ENCODE results near the gene THPO. TPM values are rescaled to one million over a fixed set of nuclear protein-coding genes. Genes with fewer than 3 reads are reported as not detected.

Gene THPO
- polyA plus RNA-seq, 3 donors: not detected

DNA sequence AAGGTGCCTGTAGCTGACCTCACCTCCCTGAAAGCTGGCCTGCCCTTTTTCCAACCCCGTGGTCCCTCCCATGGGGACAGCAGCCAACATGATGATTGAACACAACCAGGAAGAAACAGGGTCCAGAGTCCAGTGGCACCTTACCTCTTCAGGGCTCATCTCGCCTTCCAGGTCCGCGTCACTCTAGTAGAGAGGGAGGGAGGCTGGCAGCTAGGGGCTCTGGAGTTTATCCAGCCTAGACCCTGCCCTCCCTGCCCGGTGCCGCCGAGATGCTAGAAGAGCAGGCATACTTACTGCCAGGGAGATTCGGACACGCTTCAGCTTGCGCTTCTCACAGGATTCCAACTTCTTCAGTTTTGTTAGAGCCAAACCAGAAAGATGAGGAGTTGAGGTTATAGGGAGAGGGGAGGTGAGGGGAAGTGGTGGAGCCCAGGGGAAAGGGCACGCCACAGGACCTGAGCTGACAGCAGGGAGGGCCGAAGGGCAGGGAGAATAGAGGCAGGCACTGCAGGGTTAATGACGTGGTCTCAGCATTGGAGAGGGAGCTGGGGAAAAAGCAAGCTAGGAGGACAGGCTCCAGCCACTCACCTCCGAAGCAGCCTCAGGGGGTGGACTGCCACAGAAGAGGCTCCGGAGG is 25.7 kb downstream of the THPO start:
- intact Hi-C loops (cut with micrococcal nuclease): no loop called here
- Histone ChIP-seq H3K4me1 (ENCODE audit: control insufficient read depth in 1 of 2, insufficient read depth in 2 of 2, low read length in 2 of 2) (no peaks in the 10 kb centered on the region), H3K9ac (ENCODE audit: insufficient read depth, low read length, poor library complexity, severe bottlenecking) (no peak overlapping the region), H3K4me2 (replicated peaks; ENCODE audit: extremely low read depth, low read length, poor library complexity, severe bottlenecking) (no peak overlapping the region), H3K79me2 (ENCODE audit: insufficient read depth, low read length) (no peaks in the 10 kb centered on the region), H3K27me3 (ENCODE audit: control insufficient read depth in 2 of 2, insufficient read depth in 2 of 2, low read length in 2 of 2) (no peaks in the 10 kb centered on the region), H3K9me3 (replicated peaks in 1 of 2; ENCODE audit: control insufficient read depth in 1 of 2, insufficient read depth in 1 of 2, low read length in 2 of 2) (no peaks in the 10 kb centered on the region), H3K4me3 (replicated peaks in 1 of 3; ENCODE audit: low read depth in 2 of 3, low read length in 3 of 3) (no peak overlapping the region), H3K27ac (ENCODE audit: low read depth in 1 of 2, low read length in 2 of 2) (no peak overlapping the region), H2AFZ (ENCODE audit: insufficient read depth, low read depth, low read length, poor library complexity, severe bottlenecking) (no peak overlapping the region), H4K20me1 (ENCODE audit: insufficient read depth, low read length) (no peaks in the 10 kb centered on the region), H3K36me3 (replicated peaks in 1 of 2; ENCODE audit: control insufficient read depth in 1 of 2, insufficient read depth in 2 of 2, low read length in 2 of 2) (no peaks in the 10 kb centered on the region)
- TF ChIP-seq CTCF (IDR thresholded peaks at IDR 0.05): no peak
- H3K27ac Mint-ChIP-seq: peak overlapping the region in 1 of 7 donors; percentile 54
- peaks cover 0 to 1% (median 0%) of the 10 kb centered on the region in 7 donors for H3K9me3 Mint-ChIP-seq
- H3K4me3 Mint-ChIP-seq: no peak overlapping the region
- H3K27me3 Mint-ChIP-seq (ENCODE audit: low read depth in 3 of 3): peaks cover 0 to 6% (median 3%) of the 10 kb centered on the region in 3 donors
- no peaks in the 10 kb centered on the region for H3K4me1 Mint-ChIP-seq
- no peak for DNase-seq
- no peaks in the 10 kb centered on the region for H3K36me3 Mint-ChIP-seq
- WGBS (ENCODE audit: insufficient coverage): 96% methylated on average over 13 of the region's 15 CpGs

DNA sequence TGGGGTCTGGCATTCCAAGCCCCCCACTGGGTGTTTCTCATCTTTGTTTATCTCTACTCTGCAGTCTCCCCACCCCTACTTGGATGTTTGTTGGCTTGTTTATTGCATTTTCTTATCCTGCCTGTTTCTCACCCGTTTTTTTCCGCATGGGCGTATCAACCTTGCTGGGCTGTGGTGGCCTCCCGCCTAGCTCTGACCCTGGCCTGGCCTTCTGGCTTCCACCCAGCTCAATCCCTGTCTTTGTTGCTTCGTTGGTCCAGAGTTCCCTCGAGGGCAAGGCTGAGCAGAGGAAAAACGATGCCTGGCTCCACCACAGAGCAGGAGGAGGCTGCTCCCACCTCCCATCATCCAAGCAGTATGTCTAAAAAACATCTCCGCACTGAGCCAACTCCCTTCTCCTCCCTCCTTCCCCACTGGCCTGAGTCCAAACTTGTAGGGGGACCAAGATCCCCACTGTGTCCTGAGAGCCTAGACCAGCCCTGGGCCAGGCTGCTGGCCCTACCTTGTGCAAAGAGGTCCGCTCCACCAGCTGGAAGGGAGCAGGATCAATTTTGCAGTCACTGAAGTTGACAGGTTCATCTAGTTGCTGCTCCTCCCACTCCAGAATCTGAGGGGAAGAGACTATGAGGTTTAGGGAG is 26.4 kb downstream of the THPO start:
- Histone ChIP-seq H3K4me3 (replicated peaks in 1 of 3; ENCODE audit: low read depth in 2 of 3, low read length in 3 of 3) (no peak overlapping the region), H3K79me2 (ENCODE audit: insufficient read depth, low read length) (no peaks in the 10 kb centered on the region), H3K9ac (ENCODE audit: insufficient read depth, low read length, poor library complexity, severe bottlenecking) (no peak overlapping the region), H3K4me2 (replicated peaks; ENCODE audit: extremely low read depth, low read length, poor library complexity, severe bottlenecking) (no peak overlapping the region), H3K4me1 (ENCODE audit: control insufficient read depth in 1 of 2, insufficient read depth in 2 of 2, low read length in 2 of 2) (no peaks in the 10 kb centered on the region), H3K27ac (ENCODE audit: low read depth in 1 of 2, low read length in 2 of 2) (no peak overlapping the region), H4K20me1 (ENCODE audit: insufficient read depth, low read length) (no peaks in the 10 kb centered on the region), H2AFZ (ENCODE audit: insufficient read depth, low read depth, low read length, poor library complexity, severe bottlenecking) (no peak overlapping the region), H3K9me3 (replicated peaks in 1 of 2; ENCODE audit: control insufficient read depth in 1 of 2, insufficient read depth in 1 of 2, low read length in 2 of 2) (no peaks in the 10 kb centered on the region), H3K27me3 (ENCODE audit: control insufficient read depth in 2 of 2, insufficient read depth in 2 of 2, low read length in 2 of 2) (no peaks in the 10 kb centered on the region), H3K36me3 (replicated peaks in 1 of 2; ENCODE audit: control insufficient read depth in 1 of 2, insufficient read depth in 2 of 2, low read length in 2 of 2) (peaks cover 0 to 2% of the 10 kb centered on the region in 2 donors)
- H3K9me3 Mint-ChIP-seq: peaks cover 0 to 1% (median 0%) of the 10 kb centered on the region in 7 donors
- no peak overlapping the region for H3K4me3 Mint-ChIP-seq
- H3K27me3 Mint-ChIP-seq (ENCODE audit: low read depth in 3 of 3): peaks cover 0 to 6% (median 2%) of the 10 kb centered on the region in 3 donors
- WGBS (ENCODE audit: insufficient coverage): 95% methylated on average over 8 of the region's 9 CpGs
- no peaks in the 10 kb centered on the region for H3K4me1 Mint-ChIP-seq
- H3K36me3 Mint-ChIP-seq: peaks cover 4 to 6% of the 10 kb centered on the region in 2 donors
- peak overlapping the region in 1 of 7 donors; percentile 14 for H3K27ac Mint-ChIP-seq
- TF ChIP-seq CTCF (IDR thresholded peaks at IDR 0.05): no peak
- intact Hi-C loops (cut with micrococcal nuclease): no loop called here
- no peak for DNase-seq
